Esophagus squamous epithelium (tissue), 5 donors: Measurements from ENCODE around the gene AGO1. TPM values are rescaled to one million over a fixed set of nuclear protein-coding genes. Genes with fewer than 3 reads are reported as not detected.

Experiments
- DNase-seq: peaks from one replicate; lab custom pipeline; 2025; lab: John Stamatoyannopoulos, UW
- H3K27ac ChIP-seq, 4 donors: fragments of 200-600 bp; sonication (generic); one replicate each; pipeline ENCODE4 v1.5.1; 2016 to 2019; ENCODE audit warnings: mild to moderate bottlenecking in 1 of 4
- H3K27me3 ChIP-seq, 4 donors: fragments of 200-600 bp; sonication (generic); 1 replicate in 3 of 4; 2 replicates in 1 of 4; pipeline versions ENCODE4 v1.5.1 to v1.6.0; 2017 to 2021; ENCODE audit warnings: antibody characterized with exemption in 1 of 4
- H3K36me3 ChIP-seq, 3 donors: fragments of 200-600 bp; sonication (generic); one replicate each; pipeline ENCODE4 v1.5.1; 2016 to 2019
- H3K4me1 ChIP-seq, 3 donors: fragments of 200-600 bp; sonication (generic); one replicate each; pipeline ENCODE4 v1.5.1; 2017 to 2019
- H3K4me3 ChIP-seq, 4 donors: fragments of 200-600 bp; sonication (generic); 1 replicate in 3 of 4; 2 replicates in 1 of 4; pipeline ENCODE4 v1.5.1; 2016 to 2019; ENCODE audit warnings: mild to moderate bottlenecking in 2 of 4, moderate library complexity in 1 of 4
- H3K9me3 ChIP-seq, 3 donors: fragments of 200-600 bp; sonication (generic); one replicate each; pipeline ENCODE4 v1.5.1; 2016 to 2019
- POLR2A ChIP-seq, 4 donors: fragments of 450-650 bp; IDR thresholded peaks; one replicate each; pipeline ENCODE4 v1.6.1; 2017; ENCODE audit warnings: antibody characterized with exemption in 4 of 4, mild to moderate bottlenecking in 4 of 4, moderate library complexity in 3 of 4
- WGBS, 2 donors: methylation state at CpG; one replicate each; pipeline ENCODE4 v1.1.5; 2018; 5-methylcytosine and 5-hydroxymethylcytosine counted together
- intact Hi-C: fragments of 100-400 bp; cut with DNase I; formaldehyde crosslinking; loops from one replicate; pipeline ENCODE4 v1.15.0; 2022
- total RNA-seq, 4 donors: library from RNA; depleted of rRNA; stranded (reverse); fragments of >200 nt; gene quantifications; one replicate each; pipeline ENCODE4 v1.1.0, GENCODE V29; 2016
- TF ChIP-seq, protein P1 (sequence below), 6 experiments: fragments of 450-650 bp in 4 of 6; fragments of 200-600 bp in 2 of 6; sonication (generic) in 2 of 6; IDR thresholded peaks; one replicate each; pipeline ENCODE4 v1.5.1; 2016 to 2019; ENCODE audit warnings: antibody characterized with exemption in 6 of 6, mild to moderate bottlenecking in 4 of 6, moderate library complexity in 4 of 6
- donor health status: DM: yes; HTN: yes; CAD: no.

AGO1 gene
- total RNA-seq, 4 donors from 2014 or later: 9.7 to 18.1 (median 11.2) TPM

DNA sequence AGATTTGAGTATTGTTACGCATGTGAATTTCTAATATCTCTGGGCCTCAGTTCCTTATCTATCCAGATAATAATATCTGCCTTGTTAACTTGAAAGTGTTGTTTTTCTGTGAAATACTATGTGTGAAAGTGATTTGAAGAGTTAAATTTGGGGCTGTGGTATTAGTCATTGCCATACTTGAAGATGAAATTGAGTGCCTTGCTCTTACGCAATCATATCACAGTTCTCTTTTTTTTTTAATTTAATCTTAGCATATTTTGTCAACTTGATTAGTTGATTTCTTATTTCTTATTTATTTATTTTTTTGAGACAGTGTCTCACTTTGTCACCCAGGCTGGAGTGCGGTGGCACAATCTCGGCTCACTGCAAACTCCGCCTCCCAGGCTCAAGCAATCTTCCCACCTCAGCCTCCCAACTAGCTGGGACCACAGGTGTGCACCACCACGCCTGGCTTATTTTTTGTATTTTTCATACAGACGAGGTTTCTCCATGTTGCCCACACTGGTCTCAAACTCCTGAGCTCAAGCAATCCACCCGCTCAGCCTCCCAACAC is 44.2 kb upstream of the AGO1 start:
- intact Hi-C loops: no loop called here
- no peak overlapping the region for H3K4me3 ChIP-seq
- 85 to 89% methylated on average over 8 of the region's 8 CpGs for WGBS, 2 donors
- peaks cover 0 to 97% (median 0%) of the 10 kb centered on the region in 3 donors for H3K36me3 ChIP-seq
- no peaks in the 10 kb centered on the region for H3K27me3 ChIP-seq
- TF ChIP-seq POLR2A (IDR thresholded peaks at IDR 0.05): no peak
- TF ChIP-seq, protein P1, sequence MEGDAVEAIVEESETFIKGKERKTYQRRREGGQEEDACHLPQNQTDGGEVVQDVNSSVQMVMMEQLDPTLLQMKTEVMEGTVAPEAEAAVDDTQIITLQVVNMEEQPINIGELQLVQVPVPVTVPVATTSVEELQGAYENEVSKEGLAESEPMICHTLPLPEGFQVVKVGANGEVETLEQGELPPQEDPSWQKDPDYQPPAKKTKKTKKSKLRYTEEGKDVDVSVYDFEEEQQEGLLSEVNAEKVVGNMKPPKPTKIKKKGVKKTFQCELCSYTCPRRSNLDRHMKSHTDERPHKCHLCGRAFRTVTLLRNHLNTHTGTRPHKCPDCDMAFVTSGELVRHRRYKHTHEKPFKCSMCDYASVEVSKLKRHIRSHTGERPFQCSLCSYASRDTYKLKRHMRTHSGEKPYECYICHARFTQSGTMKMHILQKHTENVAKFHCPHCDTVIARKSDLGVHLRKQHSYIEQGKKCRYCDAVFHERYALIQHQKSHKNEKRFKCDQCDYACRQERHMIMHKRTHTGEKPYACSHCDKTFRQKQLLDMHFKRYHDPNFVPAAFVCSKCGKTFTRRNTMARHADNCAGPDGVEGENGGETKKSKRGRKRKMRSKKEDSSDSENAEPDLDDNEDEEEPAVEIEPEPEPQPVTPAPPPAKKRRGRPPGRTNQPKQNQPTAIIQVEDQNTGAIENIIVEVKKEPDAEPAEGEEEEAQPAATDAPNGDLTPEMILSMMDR (IDR thresholded peaks at IDR 0.05): no peak
- DNase-seq: no peak
- no peak overlapping the region for H3K27ac ChIP-seq
- no peaks in the 10 kb centered on the region for H3K9me3 ChIP-seq
- peaks cover 0 to 12% (median 0%) of the 10 kb centered on the region in 3 donors for H3K4me1 ChIP-seq

DNA sequence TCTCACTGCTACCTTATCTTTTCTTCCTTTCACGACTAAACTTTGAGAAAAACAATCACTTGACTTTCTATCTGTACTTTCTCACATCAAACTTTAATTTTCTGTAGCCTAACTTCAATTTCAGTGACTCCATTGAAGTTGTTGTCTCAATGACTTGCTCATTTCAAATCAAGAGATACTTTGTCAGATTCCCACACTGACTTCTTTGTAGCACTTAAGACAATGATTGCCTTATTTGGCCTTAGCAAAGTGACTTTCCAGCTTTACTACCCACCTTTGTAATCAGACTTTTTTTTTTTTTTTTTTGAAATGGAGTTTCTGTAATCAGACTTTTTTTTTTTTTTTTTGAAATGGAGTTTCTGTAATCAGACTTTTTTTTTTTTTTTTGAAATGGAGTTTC is 38.2 kb upstream of the AGO1 start:
- Histone ChIP-seq H3K9me3 (no peaks in the 10 kb centered on the region), H3K4me1 (peaks cover 0 to 25% (median 0%) of the 10 kb centered on the region in 3 donors), H3K27ac (no peak overlapping the region), H3K36me3 (peaks cover 0 to 84% (median 0%) of the 10 kb centered on the region in 3 donors), H3K4me3 (no peak overlapping the region), H3K27me3 (no peaks in the 10 kb centered on the region)
- intact Hi-C loops: no loop called here
- TF ChIP-seq, protein P1 (IDR thresholded peaks at IDR 0.05): no peak
- DNase-seq: no peak
- WGBS, 2 donors: 76 to 80% methylated on average over 1 of the region's 1 CpG

DNA sequence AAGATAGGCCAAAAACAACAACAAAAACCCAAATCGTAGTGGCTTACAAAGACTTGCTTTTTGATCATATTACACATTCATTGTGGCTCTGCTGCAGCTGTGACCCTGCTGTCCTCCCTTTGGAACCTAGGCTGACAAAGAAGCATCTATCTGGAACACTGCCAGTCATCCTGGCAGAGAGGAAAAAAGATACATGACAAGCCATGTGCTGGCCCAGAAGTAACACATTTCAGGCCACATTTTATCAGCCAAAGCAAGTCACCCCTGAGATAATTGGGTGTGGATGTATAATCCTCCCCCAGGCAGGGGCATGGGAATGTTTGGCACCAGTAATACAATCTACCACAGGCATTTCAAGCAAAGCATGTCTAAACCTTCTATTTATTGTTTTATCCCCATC is 37.2 kb upstream of the AGO1 start:
- no peak overlapping the region for H3K4me3 ChIP-seq
- intact Hi-C loops: no loop called here
- H3K9me3 ChIP-seq: no peaks in the 10 kb centered on the region
- H3K4me1 ChIP-seq: peaks cover 0 to 35% (median 2%) of the 10 kb centered on the region in 3 donors
- WGBS, 2 donors: 20 to 22% methylated on average over 1 of the region's 1 CpG
- no peak overlapping the region for H3K27ac ChIP-seq
- TF ChIP-seq, protein P1 (IDR thresholded peaks at IDR 0.05): no peak
- peaks cover 0 to 84% (median 0%) of the 10 kb centered on the region in 3 donors for H3K36me3 ChIP-seq
- no peaks in the 10 kb centered on the region for H3K27me3 ChIP-seq
- no peak for DNase-seq

GRCh38 chr1:35847935-35848565 is 35.0 kb upstream of the AGO1 start:
- no peak for DNase-seq

GRCh38 chr1:35850051-35850450 is 33.0 kb upstream of the AGO1 start:
- DNase-seq: no peak
- 41 to 50% methylated on average over 2 of the region's 2 CpGs for WGBS, 2 donors
- Histone ChIP-seq H3K4me1 (peaks cover 0 to 49% (median 13%) of the 10 kb centered on the region in 3 donors), H3K27ac (peak overlapping the region in 3 of 4 donors; percentile 47 to 73 (median 67)), H3K4me3 (no peak overlapping the region), H3K36me3 (peaks cover 0 to 85% (median 12%) of the 10 kb centered on the region in 3 donors), H3K9me3 (no peaks in the 10 kb centered on the region), H3K27me3 (no peaks in the 10 kb centered on the region)
- TF ChIP-seq POLR2A (IDR thresholded peaks at IDR 0.05): no peak
- TF ChIP-seq, protein P1 (IDR thresholded peaks at IDR 0.05): no peak
- intact Hi-C loops: no loop called here

More at GRCh38 chr1:35847935-35848565, 35.0 kb upstream of the AGO1 start:
- Histone ChIP-seq H3K27ac (no peak overlapping the region), H3K27me3 (no peaks in the 10 kb centered on the region), H3K9me3 (no peaks in the 10 kb centered on the region), H3K4me1 (peaks cover 0 to 49% (median 13%) of the 10 kb centered on the region in 3 donors), H3K36me3 (peaks cover 0 to 82% (median 0%) of the 10 kb centered on the region in 3 donors), H3K4me3 (no peak overlapping the region)
- 83 to 89% methylated on average over 1 of the region's 1 CpG for WGBS, 2 donors
- intact Hi-C loops: no loop called here
- no peak for TF ChIP-seq POLR2A (IDR thresholded peaks at IDR 0.05)
- TF ChIP-seq, protein P1 (IDR thresholded peaks at IDR 0.05): no peak
